ENCODE results near the gene DCTN4.
"Not testable (repeated sequence)": the region's sequence is repeated elsewhere in the genome, so short reads cannot be mapped to it uniquely, and the experiment has no call there.

The DCTN4 gene

GRCh38 chr5:150758531-150759333 is at the start of gene DCTN4:
DCTN4 (minus strand) TSS chr5:150759017; CDS start chr5:150758993, 24 bp downstream.
- DNase-seq (ENCODE audit: low read depth), result peak; percentile 99
- peak within 1 kb of the TSS; percentile 62 for H3K4me3 ChIP-seq (ENCODE audit: control insufficient read depth, low read depth, low read length)
- TF ChIP-seq CTCF (conservative IDR thresholded peaks at IDR 0.05; ENCODE audit: control insufficient read depth, insufficient read depth, low read depth, low read length), result no peak

- DNase-seq (ENCODE audit: low read depth), result no peak
- TF ChIP-seq CTCF (conservative IDR thresholded peaks at IDR 0.05; ENCODE audit: control insufficient read depth, insufficient read depth, low read depth, low read length), result no peak
- H3K4me3 ChIP-seq (ENCODE audit: control insufficient read depth, low read depth, low read length), result no peak overlapping the region
Observed at GRCh38 chr5:150804388-150804787, 45.6 kb upstream of the DCTN4 start.

GRCh38 chr5:150801117-150801927 is 42.5 kb upstream of the DCTN4 start:
- peak overlapping the region; percentile 11 for H3K4me3 ChIP-seq (ENCODE audit: control insufficient read depth, low read depth, low read length)
- peak; percentile 80 for DNase-seq (ENCODE audit: low read depth)
- peak; percentile 59 for TF ChIP-seq CTCF (conservative IDR thresholded peaks at IDR 0.05; ENCODE audit: control insufficient read depth, insufficient read depth, low read depth, low read length)

- no peak overlapping the region for H3K4me3 ChIP-seq (ENCODE audit: control insufficient read depth, low read depth, low read length)
- no peak for TF ChIP-seq CTCF (conservative IDR thresholded peaks at IDR 0.05; ENCODE audit: control insufficient read depth, insufficient read depth, low read depth, low read length)
- DNase-seq (ENCODE audit: low read depth), result no peak
Observed at GRCh38 chr5:150797384-150797783, 38.6 kb upstream of the DCTN4 start.

- no peak overlapping the region for H3K4me3 ChIP-seq (ENCODE audit: control insufficient read depth, low read depth, low read length)
- no peak for TF ChIP-seq CTCF (conservative IDR thresholded peaks at IDR 0.05; ENCODE audit: control insufficient read depth, insufficient read depth, low read depth, low read length)
Observed at GRCh38 chr5:150794927-150795326, 36.1 kb upstream of the DCTN4 start.

GRCh38 chr5:150793423-150793888 is 34.6 kb upstream of the DCTN4 start:
- H3K4me3 ChIP-seq (ENCODE audit: control insufficient read depth, low read depth, low read length); DNase-seq (ENCODE audit: low read depth): not testable (repeated sequence)

More at GRCh38 chr5:150794927-150795326, 36.1 kb upstream of the DCTN4 start:
- DNase-seq (ENCODE audit: low read depth), result no peak

GRCh38 chr5:150791536-150791935 is 32.7 kb upstream of the DCTN4 start:
- no peak for TF ChIP-seq CTCF (conservative IDR thresholded peaks at IDR 0.05; ENCODE audit: control insufficient read depth, insufficient read depth, low read depth, low read length)
- no peak overlapping the region for H3K4me3 ChIP-seq (ENCODE audit: control insufficient read depth, low read depth, low read length)
- DNase-seq (ENCODE audit: low read depth), result no peak

Measured in fibroblast of mammary gland (primary cell).